GM23338 (cell line): ENCODE measurements around the gene TNIP3.

Experiments
- CREB1 ChIP-seq: fragments of 250-450 bp; sonication (Bioruptor Pico); IDR thresholded peaks from 2 replicates; pipeline ENCODE4 v1.5.0; 2020; ENCODE audit warnings: low read depth, mild to moderate bottlenecking, moderate library complexity
- CTCF ChIP-seq, 2 experiments: fragments of 200-600 bp in 1 of 2; sonication (generic) in 1 of 2; conservative IDR thresholded peaks; 2 replicates each; pipeline versions ENCODE4 v1.5.1 to v1.6.1; 2016 to 2017; ENCODE audit warnings: antibody characterized with exemption in 2 of 2, low read depth in 2 of 2, mild to moderate bottlenecking in 2 of 2, moderate library complexity in 1 of 2
- ETS1 ChIP-seq: IDR thresholded peaks from 2 replicates; pipeline ENCODE4 v1.6.1; 2016; ENCODE audit warnings: antibody characterized with exemption
- EZH2 ChIP-seq: fragments of 200-600 bp; sonication (generic); IDR thresholded peaks from one replicate; pipeline ENCODE4 v1.8.0; 2017; ENCODE audit warnings: antibody characterized with exemption, mild to moderate bottlenecking, low read depth; ENCODE audit not compliant: unreplicated experiment
- EZH2phosphoT487 ChIP-seq: fragments of 200-600 bp; sonication (generic); IDR thresholded peaks from one replicate; pipeline ENCODE4 v1.8.1; 2018; ENCODE audit warnings: antibody characterized with exemption; ENCODE audit not compliant: unreplicated experiment
- JUNB ChIP-seq: IDR thresholded peaks from one replicate; pipeline ENCODE4 v1.6.1; 2016; ENCODE audit warnings: antibody characterized with exemption; ENCODE audit not compliant: unreplicated experiment
- NANOG ChIP-seq: IDR thresholded peaks from 2 replicates; pipeline ENCODE4 v1.6.1; 2016; ENCODE audit warnings: antibody characterized with exemption, borderline replicate concordance
- POLR2AphosphoS5 ChIP-seq: IDR thresholded peaks from 2 replicates; pipeline ENCODE4 v1.6.1; 2016; ENCODE audit warnings: antibody characterized with exemption, low read depth
- REST ChIP-seq: IDR thresholded peaks from one replicate; pipeline ENCODE4 v1.6.1; 2018; ENCODE audit warnings: antibody characterized with exemption; ENCODE audit not compliant: unreplicated experiment
- STAT1 ChIP-seq: IDR thresholded peaks from one replicate; pipeline ENCODE4 v1.6.1; 2016; ENCODE audit warnings: antibody characterized with exemption; ENCODE audit not compliant: unreplicated experiment
- ZNF114 ChIP-seq: fragments of 250-450 bp; sonication (Bioruptor Pico); IDR thresholded peaks from 2 replicates; pipeline ENCODE4 v1.5.0; 2020; ENCODE audit warnings: mild to moderate bottlenecking, moderate library complexity

- TF ChIP-seq EZH2 (no peak), CTCF (conservative IDR thresholded peaks at IDR 0.05; ENCODE audit: low read depth in 2 of 2) (no peak), REST (no peak), POLR2AphosphoS5 (no peak), JUNB (no peak), ETS1 (no peak), EZH2phosphoT487 (no peak), NANOG (no peak), CREB1 (CRISPR knock-in tag) (no peak), ZNF114 (CRISPR knock-in tag) (no peak), STAT1 (no peak)
These were observed 24.4 kb downstream of the TNIP3 start for GRCh38 chr4:121139533-121140222.
